Prostate gland (tissue), 2 donors: ENCODE data around the gene RIMBP2. TPM values are rescaled to one million over a fixed set of nuclear protein-coding genes. Genes with fewer than 3 reads are reported as not detected.

Source experiments
- DNase-seq: peaks from one replicate; pipeline ENCODE4 v3.0.0-alpha.2; 2019; ENCODE audit warnings: low spot score
- H3K27ac ChIP-seq, 2 donors: fragments of 200-600 bp; sonication (generic); 2 replicates each; pipeline ENCODE4 v1.5.1; 2017 to 2019
- H3K27me3 ChIP-seq: fragments of 200-600 bp; sonication (generic); replicated peaks from 2 replicates; pipeline ENCODE4 v1.5.1; 2019; ENCODE audit not compliant: insufficient read depth
- H3K36me3 ChIP-seq, 2 donors: fragments of 200-600 bp; sonication (generic); 1 replicate in 1 of 2; 2 replicates in 1 of 2; pipeline versions ENCODE4 v1.5.1 to v1.8.1; 2017 to 2019
- H3K4me1 ChIP-seq: fragments of 200-600 bp; sonication (generic); replicated peaks from 2 replicates; pipeline ENCODE4 v1.5.1; 2019
- H3K4me3 ChIP-seq, 2 donors: fragments of 200-600 bp; sonication (generic); 2 replicates each; pipeline ENCODE4 v1.5.1; 2017 to 2019
- H3K9me3 ChIP-seq: fragments of 200-600 bp; sonication (generic); 2 replicates; pipeline ENCODE4 v1.5.1; 2017
- POLR2A ChIP-seq: fragments of 450-650 bp; IDR thresholded peaks from one replicate; pipeline ENCODE4 v1.6.1; 2016; ENCODE audit warnings: antibody characterized with exemption, mild to moderate bottlenecking
- POLR2AphosphoS5 ChIP-seq: sonication (generic); formaldehyde crosslinking; IDR thresholded peaks from one replicate; pipeline ENCODE4 v1.6.1; 2017; ENCODE audit warnings: antibody characterized with exemption
- WGBS: methylation state at CpG from one replicate; pipeline ENCODE4 v1.1.5; 2018; 5-methylcytosine and 5-hydroxymethylcytosine counted together
- intact Hi-C: fragments of 100-400 bp; cut with DNase I; formaldehyde crosslinking; loops from one replicate; pipeline ENCODE4 v1.14.2; 2022
- total RNA-seq, 2 donors: library from RNA; depleted of rRNA; stranded (reverse); fragments of >200 nt; gene quantifications; one replicate each; pipeline ENCODE4 v1.1.0, GENCODE V29; 2016
- TF ChIP-seq, protein P1 (sequence below), 4 experiments: fragments of 200-600 bp in 2 of 4; fragments of 450-650 bp in 2 of 4; sonication (generic) in 2 of 4; IDR thresholded peaks; 1 replicate in 3 of 4; 2 replicates in 1 of 4; pipeline ENCODE4 v1.5.1; 2016 to 2019; ENCODE audit warnings: antibody characterized with exemption in 4 of 4, mild to moderate bottlenecking in 2 of 4, moderate library complexity in 2 of 4

Gene RIMBP2
- total RNA-seq, 2 donors from 2014 or later = 0.96 to 7.0 TPM

DNA sequence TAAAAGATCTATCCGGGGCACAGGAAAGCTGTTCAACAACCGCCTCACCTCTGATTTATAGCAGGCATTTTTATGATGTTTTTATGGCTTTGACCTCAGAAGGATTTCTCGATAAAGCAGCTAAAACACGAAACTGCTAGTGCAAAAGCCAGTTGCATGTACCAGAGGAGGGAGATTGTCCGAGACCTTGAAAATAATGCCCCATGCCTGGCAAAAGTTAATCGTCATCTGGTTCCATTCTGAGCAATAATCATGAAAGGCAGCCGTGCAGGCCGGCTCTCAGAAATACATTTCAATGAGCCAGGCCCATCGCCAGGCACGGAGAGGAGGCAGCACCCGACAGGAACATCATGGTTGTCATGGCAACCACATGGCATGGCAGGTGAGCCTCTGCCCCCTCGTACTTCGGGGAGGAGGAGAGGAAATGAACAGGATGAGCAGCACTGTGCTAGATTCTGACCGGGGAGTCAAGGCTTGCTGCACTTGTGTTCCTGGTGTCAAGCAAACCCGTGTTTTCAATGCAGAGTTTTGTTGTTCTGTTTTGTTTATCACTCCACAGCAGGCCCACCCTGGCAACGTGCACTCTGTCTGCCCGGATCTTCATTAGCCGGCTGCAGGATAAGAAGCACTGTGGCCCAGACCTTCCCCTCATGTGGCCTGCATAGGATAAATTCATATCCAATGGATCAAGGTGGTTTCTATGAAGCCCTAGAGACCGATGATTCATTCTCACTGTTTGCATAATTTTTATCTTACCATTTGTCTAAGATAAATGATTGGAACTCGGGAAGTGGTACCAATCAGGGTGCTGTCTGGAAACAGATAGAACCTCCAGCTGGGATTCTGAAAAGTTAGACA lies 160.2 kb downstream of the RIMBP2 start:
- WGBS = 29% methylated on average over 20 of the region's 20 CpGs
- no peak overlapping the region for H3K27ac ChIP-seq
- no peaks in the 10 kb centered on the region for H3K36me3 ChIP-seq
- no peaks in the 10 kb centered on the region for H3K27me3 ChIP-seq
- H3K4me3 ChIP-seq = no peak overlapping the region
- H3K9me3 ChIP-seq = no peaks in the 10 kb centered on the region
- DNase-seq = no peak
- no peaks in the 10 kb centered on the region for H3K4me1 ChIP-seq
- TF ChIP-seq POLR2AphosphoS5 (no peak), POLR2A (no peak)
- TF ChIP-seq, protein P1, sequence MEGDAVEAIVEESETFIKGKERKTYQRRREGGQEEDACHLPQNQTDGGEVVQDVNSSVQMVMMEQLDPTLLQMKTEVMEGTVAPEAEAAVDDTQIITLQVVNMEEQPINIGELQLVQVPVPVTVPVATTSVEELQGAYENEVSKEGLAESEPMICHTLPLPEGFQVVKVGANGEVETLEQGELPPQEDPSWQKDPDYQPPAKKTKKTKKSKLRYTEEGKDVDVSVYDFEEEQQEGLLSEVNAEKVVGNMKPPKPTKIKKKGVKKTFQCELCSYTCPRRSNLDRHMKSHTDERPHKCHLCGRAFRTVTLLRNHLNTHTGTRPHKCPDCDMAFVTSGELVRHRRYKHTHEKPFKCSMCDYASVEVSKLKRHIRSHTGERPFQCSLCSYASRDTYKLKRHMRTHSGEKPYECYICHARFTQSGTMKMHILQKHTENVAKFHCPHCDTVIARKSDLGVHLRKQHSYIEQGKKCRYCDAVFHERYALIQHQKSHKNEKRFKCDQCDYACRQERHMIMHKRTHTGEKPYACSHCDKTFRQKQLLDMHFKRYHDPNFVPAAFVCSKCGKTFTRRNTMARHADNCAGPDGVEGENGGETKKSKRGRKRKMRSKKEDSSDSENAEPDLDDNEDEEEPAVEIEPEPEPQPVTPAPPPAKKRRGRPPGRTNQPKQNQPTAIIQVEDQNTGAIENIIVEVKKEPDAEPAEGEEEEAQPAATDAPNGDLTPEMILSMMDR (IDR thresholded peaks at IDR 0.05) = no peak
- intact Hi-C loops = no loop called here

DNA sequence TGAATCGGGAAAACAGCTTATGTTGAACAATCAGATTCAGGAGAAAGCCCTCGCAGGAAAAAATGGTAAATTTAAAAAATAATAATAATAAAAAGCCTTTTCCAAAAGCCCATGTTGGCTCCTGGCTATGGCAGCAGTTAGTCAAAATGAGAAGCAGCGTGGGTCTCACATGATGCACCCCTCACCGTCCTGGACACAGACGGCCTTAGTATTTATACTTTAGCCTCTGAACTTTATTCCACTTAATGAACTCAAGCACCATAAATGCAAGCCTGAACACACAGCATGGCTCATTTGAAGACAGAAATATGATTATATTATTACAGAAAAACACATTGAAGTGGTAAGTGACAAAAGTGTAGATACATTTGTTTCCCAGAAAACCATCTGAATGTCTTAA lies 160.9 kb downstream of the RIMBP2 start:
- TF ChIP-seq POLR2A = no peak
- TF ChIP-seq POLR2AphosphoS5 = no peak
- TF ChIP-seq, protein P1 (IDR thresholded peaks at IDR 0.05) = no peak
- no peaks in the 10 kb centered on the region for H3K4me1 ChIP-seq
- intact Hi-C loops = no loop called here
- H3K27ac ChIP-seq = no peak overlapping the region
- WGBS = 53% methylated on average over 5 of the region's 5 CpGs
- no peaks in the 10 kb centered on the region for H3K9me3 ChIP-seq
- H3K27me3 ChIP-seq = no peaks in the 10 kb centered on the region
- H3K36me3 ChIP-seq = no peaks in the 10 kb centered on the region
- H3K4me3 ChIP-seq = no peak overlapping the region
- no peak for DNase-seq

DNA sequence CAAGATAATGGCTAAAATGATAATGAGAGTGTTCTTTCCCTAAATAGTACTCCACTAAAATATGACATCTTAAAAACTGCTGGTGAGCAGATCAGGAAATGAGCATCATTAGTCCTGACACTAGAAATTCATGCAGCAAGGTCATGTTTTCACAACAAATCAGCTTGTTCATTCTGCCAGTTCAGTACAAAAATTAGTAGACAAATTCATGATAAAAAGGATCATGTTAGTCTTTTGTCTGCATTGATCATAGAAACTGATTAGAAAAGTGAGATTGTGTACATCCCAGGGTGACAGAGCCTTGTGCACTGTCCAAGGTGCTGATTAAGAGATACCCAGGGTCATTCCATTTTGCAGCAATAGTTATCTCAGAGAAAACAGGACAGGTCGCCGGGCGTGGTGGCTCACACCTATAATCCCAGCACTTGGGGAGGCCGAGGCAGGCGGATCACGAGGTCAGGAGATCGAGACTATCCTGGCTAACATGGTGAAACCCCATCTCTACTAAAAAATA lies 163.6 kb downstream of the RIMBP2 start:
- TF ChIP-seq POLR2AphosphoS5 (no peak), POLR2A (no peak)
- TF ChIP-seq, protein P1 (IDR thresholded peaks at IDR 0.05) = no peak
- intact Hi-C loops = no loop called here
- no peaks in the 10 kb centered on the region for H3K27me3 ChIP-seq
- 84% methylated on average over 7 of the region's 7 CpGs for WGBS
- no peaks in the 10 kb centered on the region for H3K4me1 ChIP-seq
- no peaks in the 10 kb centered on the region for H3K9me3 ChIP-seq
- no peak for DNase-seq
- no peak overlapping the region for H3K27ac ChIP-seq
- H3K36me3 ChIP-seq = no peaks in the 10 kb centered on the region
- H3K4me3 ChIP-seq = no peak overlapping the region

DNA sequence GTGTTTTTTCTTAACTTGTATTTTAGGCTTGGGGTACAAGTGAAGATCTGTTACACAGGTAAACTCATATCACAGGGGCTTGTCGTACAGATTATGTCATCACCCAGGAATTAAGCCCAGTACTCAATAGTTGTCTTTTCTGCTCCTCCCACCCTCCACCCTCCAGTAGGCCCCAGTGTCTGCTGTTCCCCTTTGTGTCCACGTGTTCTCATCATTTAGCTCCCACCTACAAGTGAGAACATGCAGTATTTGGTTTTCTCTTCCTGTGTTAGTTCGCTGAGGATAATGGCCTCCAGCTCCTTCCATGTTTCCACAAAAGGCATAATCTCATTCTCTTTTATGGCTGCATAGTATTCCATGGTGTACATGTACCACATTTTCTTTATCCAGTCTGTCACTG lies 166.7 kb downstream of the RIMBP2 start:
- Histone ChIP-seq H3K4me3 (no peak overlapping the region), H3K36me3 (no peaks in the 10 kb centered on the region), H3K27ac (no peak overlapping the region), H3K4me1 (no peaks in the 10 kb centered on the region), H3K27me3 (no peaks in the 10 kb centered on the region), H3K9me3 (no peaks in the 10 kb centered on the region)
- WGBS = 63% methylated on average over 3 of the region's 3 CpGs
- TF ChIP-seq, protein P1 (IDR thresholded peaks at IDR 0.05) = no peak
- TF ChIP-seq POLR2A (no peak), POLR2AphosphoS5 (no peak)
- DNase-seq = no peak
- intact Hi-C loops = no loop called here
